GM11168 (cell line): ENCODE results near the gene DSG4.

Experiments
- in situ Hi-C: fragments of 300-500 bp; cut with MboI; formaldehyde crosslinking; loops from one replicate; pipeline ENCODE4 v1.12.0; 2022; ENCODE audit warnings: low sequenced_read_pairs; ENCODE audit not compliant: unreplicated experiment

DSG4 gene

GRCh38 chr18:31407649-31408048, 31.1 kb downstream of the DSG4 start:
- in situ Hi-C loops: no loop called here

- in situ Hi-C loops: no loop called here
These were observed 32.7 kb downstream of the DSG4 start for GRCh38 chr18:31409276-31409675.

- in situ Hi-C loops: no loop called here
These were observed 34.3 kb downstream of the DSG4 start for GRCh38 chr18:31410716-31411483.

- in situ Hi-C loops: no loop called here
These were observed 36.6 kb downstream of the DSG4 start for GRCh38 chr18:31413137-31413536.

GRCh38 chr18:31417850-31418249, 41.3 kb downstream of the DSG4 start:
- in situ Hi-C loops: no loop called here

GRCh38 chr18:31419457-31419932, 42.9 kb downstream of the DSG4 start:
- in situ Hi-C loops: no loop called here

- in situ Hi-C loops: no loop called here
These were observed 43.5 kb downstream of the DSG4 start for GRCh38 chr18:31420032-31420431.

GRCh38 chr18:31420524-31420923, 43.9 kb downstream of the DSG4 start:
- in situ Hi-C loops: no loop called here

- in situ Hi-C loops: no loop called here
These were observed 47.9 kb downstream of the DSG4 start for GRCh38 chr18:31424383-31424988.

GRCh38 chr18:31426021-31426420, 49.4 kb downstream of the DSG4 start:
- in situ Hi-C loops: no loop called here

- in situ Hi-C loops: no loop called here
These were observed 50.4 kb downstream of the DSG4 start for GRCh38 chr18:31426871-31427406.

GRCh38 chr18:31428211-31428610, 51.6 kb downstream of the DSG4 start:
- in situ Hi-C loops: no loop called here

GRCh38 chr18:31429623-31430022, 53.0 kb downstream of the DSG4 start:
- in situ Hi-C loops: no loop called here

GRCh38 chr18:31430072-31430471, 53.5 kb downstream of the DSG4 start:
- in situ Hi-C loops: no loop called here

- in situ Hi-C loops: no loop called here
These were observed 54.0 kb downstream of the DSG4 start for GRCh38 chr18:31430554-31430953.

GRCh38 chr18:31432316-31432715, 55.7 kb downstream of the DSG4 start:
- in situ Hi-C loops: no loop called here

GRCh38 chr18:31436825-31437224, 60.2 kb downstream of the DSG4 start:
- in situ Hi-C loops: no loop called here

- in situ Hi-C loops: no loop called here
These were observed 61.8 kb downstream of the DSG4 start for GRCh38 chr18:31438402-31438801.

- in situ Hi-C loops: no loop called here
These were observed 63.3 kb downstream of the DSG4 start for GRCh38 chr18:31439807-31440325.

GRCh38 chr18:31440787-31441186, 64.2 kb downstream of the DSG4 start:
- in situ Hi-C loops: no loop called here

GRCh38 chr18:31441493-31441892, 64.9 kb downstream of the DSG4 start:
- in situ Hi-C loops: no loop called here
